Natural killer cell (primary cell): ENCODE results near the gene C1orf159. TPM values are rescaled to one million over a fixed set of nuclear protein-coding genes. Genes with fewer than 3 reads are reported as not detected.

ENCODE experiments used
- ATAC-seq, 3 donors: fragments of 150-1000 bp in 2 of 3; fragments of 200-7000 bp in 1 of 3; cut with Tn5 transposase; 1 replicate in 1 of 3; 2 replicates in 2 of 3; pipeline ENCODE4 v1.10.0; 2021; ENCODE audit warnings: mild to moderate bottlenecking in 2 of 3, moderate library complexity in 2 of 3
- DNase-seq, 2 donors: peaks; one replicate each; pipeline versions ENCODE4 v3.0.0 to v3.0.0-alpha.2; 2013 to 2021; ENCODE audit warnings: mixed read lengths in 1 of 2
- H3K27ac ChIP-seq: one replicate; pipeline ENCODE4 v1.5.1; 2013; ENCODE audit warnings: mild to moderate bottlenecking, low read length
- H3K27me3 ChIP-seq: one replicate; pipeline ENCODE4 v1.6.1; 2013; ENCODE audit warnings: low read length; ENCODE audit not compliant: control insufficient read depth, insufficient read depth
- H3K36me3 ChIP-seq: one replicate; pipeline ENCODE4 v1.6.1; 2013; ENCODE audit warnings: low read length; ENCODE audit not compliant: control insufficient read depth, insufficient read depth
- H3K4me1 ChIP-seq: one replicate; pipeline ENCODE4 v1.6.1; 2013; ENCODE audit warnings: low read length; ENCODE audit not compliant: control insufficient read depth, insufficient read depth
- H3K4me3 ChIP-seq: one replicate; pipeline ENCODE4 v1.5.1; 2013; ENCODE audit warnings: low read length
- H3K9me3 ChIP-seq: one replicate; pipeline ENCODE4 v1.6.1; 2013; ENCODE audit warnings: low read length; ENCODE audit not compliant: control insufficient read depth, insufficient read depth
- H3K27ac Mint-ChIP-seq, 2 donors: one replicate each; pipeline ENCODE4 v1.8.0; 2022; ENCODE audit warnings: mild to moderate bottlenecking in 2 of 2, mixed read lengths in 2 of 2, moderate library complexity in 1 of 2
- H3K27me3 Mint-ChIP-seq, 2 donors: one replicate each; pipeline ENCODE4 v1.8.0; 2022; ENCODE audit warnings: low read depth in 2 of 2, mixed read lengths in 2 of 2
- H3K36me3 Mint-ChIP-seq: one replicate; pipeline ENCODE4 v1.8.0; 2022; ENCODE audit warnings: mixed read lengths
- H3K4me1 Mint-ChIP-seq, 2 donors: one replicate each; pipeline ENCODE4 v1.8.0; 2022; ENCODE audit warnings: mixed read lengths in 2 of 2
- H3K4me3 Mint-ChIP-seq: one replicate; pipeline ENCODE4 v1.8.0; 2022; ENCODE audit warnings: mild to moderate bottlenecking, moderate library complexity, mixed read lengths
- H3K9me3 Mint-ChIP-seq, 2 donors: one replicate each; pipeline ENCODE4 v1.8.0; 2022; ENCODE audit warnings: mixed read lengths in 2 of 2
- WGBS: methylation state at CpG from one replicate; pipeline ENCODE4 v1.1.7; 2013; ENCODE audit warnings: missing lambda C conversion rate; ENCODE audit not compliant: insufficient coverage; 5-methylcytosine and 5-hydroxymethylcytosine counted together
- intact Hi-C: fragments of 100-400 bp; cut with micrococcal nuclease; formaldehyde crosslinking; loops from one replicate; pipeline ENCODE4 v1.14.2; 2022
- total RNA-seq, 4 donors: library from RNA; stranded (reverse); fragments of 120-200 nt in 1 of 4; gene quantifications; one replicate each; pipeline versions ENCODE4 v1.2.3 to v1.2.4, GENCODE V29; 2013 to 2022
- TF ChIP-seq, protein P1 (sequence below): fragments of 200-600 bp; IDR thresholded peaks from one replicate; pipeline ENCODE4 v1.8.0; 2022; ENCODE audit warnings: antibody characterized with exemption

Gene C1orf159
- total RNA-seq, 3 donors from 2014 or later (not counting 1 experiment from before 2014, with no cell fraction given): 19.6 to 25.1 (median 21.5) TPM

DNA sequence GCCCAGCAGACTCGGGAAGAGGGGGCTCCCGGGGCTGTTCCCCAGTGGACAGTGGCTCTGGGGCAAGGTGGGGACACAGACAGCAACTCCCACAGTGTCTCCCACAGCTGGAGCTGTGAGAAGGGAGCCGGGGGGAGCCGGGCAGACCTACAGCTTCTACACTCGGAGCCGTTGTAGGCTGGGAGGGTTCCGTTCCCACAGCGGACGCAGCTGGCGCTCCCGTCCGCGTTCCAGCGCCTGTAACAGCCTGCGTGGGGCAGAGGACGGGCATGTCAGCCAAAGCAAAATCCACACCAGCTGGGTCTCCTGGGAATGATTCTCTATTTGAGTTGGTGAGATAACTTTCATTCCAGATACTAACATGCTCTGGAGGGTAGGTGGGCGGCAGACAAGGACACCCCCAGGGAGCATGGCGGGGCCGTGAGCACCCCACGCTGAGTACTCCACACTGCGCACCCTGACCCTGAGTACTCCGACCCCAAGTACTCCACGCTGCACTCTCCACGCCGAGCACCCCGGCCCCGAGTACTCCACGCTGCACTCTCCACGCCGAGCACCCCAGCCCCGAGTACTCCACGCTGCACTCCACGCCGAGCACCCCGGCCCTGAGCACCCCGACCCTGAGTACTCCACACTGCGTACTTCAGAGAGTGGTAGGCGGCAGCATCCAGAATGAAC is 28.4 kb downstream of the C1orf159 start:
- no peaks in the 10 kb centered on the region for H3K4me1 ChIP-seq
- Mint-ChIP-seq H3K36me3 (no peaks in the 10 kb centered on the region), H3K27ac (no peak overlapping the region), H3K4me1 (no peaks in the 10 kb centered on the region), H3K9me3 (no peaks in the 10 kb centered on the region), H3K27me3 (no peaks in the 10 kb centered on the region), H3K4me3 (no peak overlapping the region)
- no peaks in the 10 kb centered on the region for H3K36me3 ChIP-seq
- H3K27ac ChIP-seq: no peak overlapping the region
- H3K27me3 ChIP-seq: no peaks in the 10 kb centered on the region
- intact Hi-C loops: no loop called here
- no peak overlapping the region for H3K4me3 ChIP-seq
- TF ChIP-seq, protein P1, sequence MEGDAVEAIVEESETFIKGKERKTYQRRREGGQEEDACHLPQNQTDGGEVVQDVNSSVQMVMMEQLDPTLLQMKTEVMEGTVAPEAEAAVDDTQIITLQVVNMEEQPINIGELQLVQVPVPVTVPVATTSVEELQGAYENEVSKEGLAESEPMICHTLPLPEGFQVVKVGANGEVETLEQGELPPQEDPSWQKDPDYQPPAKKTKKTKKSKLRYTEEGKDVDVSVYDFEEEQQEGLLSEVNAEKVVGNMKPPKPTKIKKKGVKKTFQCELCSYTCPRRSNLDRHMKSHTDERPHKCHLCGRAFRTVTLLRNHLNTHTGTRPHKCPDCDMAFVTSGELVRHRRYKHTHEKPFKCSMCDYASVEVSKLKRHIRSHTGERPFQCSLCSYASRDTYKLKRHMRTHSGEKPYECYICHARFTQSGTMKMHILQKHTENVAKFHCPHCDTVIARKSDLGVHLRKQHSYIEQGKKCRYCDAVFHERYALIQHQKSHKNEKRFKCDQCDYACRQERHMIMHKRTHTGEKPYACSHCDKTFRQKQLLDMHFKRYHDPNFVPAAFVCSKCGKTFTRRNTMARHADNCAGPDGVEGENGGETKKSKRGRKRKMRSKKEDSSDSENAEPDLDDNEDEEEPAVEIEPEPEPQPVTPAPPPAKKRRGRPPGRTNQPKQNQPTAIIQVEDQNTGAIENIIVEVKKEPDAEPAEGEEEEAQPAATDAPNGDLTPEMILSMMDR: no peak
- WGBS: 96% methylated on average over 38 of the region's 38 CpGs
- H3K9me3 ChIP-seq: no peaks in the 10 kb centered on the region
- DNase-seq: no peak
- no peak for ATAC-seq

DNA sequence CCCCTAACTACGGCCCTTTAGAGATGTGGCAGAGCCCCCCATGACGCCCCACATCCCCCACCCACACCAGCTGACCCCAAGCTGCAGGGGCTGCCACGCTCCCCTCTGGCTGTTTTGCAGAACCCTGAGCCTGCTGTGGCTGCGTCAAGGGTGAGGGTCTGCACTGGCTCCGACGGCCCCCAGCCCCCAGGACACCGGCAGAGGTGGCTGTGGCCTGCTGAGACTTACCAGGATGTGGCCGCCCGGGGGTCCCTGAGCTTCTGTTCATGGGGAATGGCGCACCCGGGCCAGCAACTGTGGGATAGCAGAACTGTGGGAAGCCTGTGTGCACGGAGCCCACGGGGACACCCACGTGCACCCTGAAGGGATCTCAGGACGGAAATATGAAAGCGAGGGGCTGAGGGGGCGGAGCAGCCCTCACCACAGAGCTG is 29.0 kb downstream of the C1orf159 start:
- Mint-ChIP-seq H3K27me3 (no peaks in the 10 kb centered on the region), H3K36me3 (no peaks in the 10 kb centered on the region), H3K4me3 (no peak overlapping the region), H3K27ac (no peak overlapping the region), H3K4me1 (no peaks in the 10 kb centered on the region), H3K9me3 (no peaks in the 10 kb centered on the region)
- intact Hi-C loops: no loop called here
- DNase-seq (no peak), ATAC-seq (no peak)
- H3K4me3 ChIP-seq: no peak overlapping the region
- H3K9me3 ChIP-seq: no peaks in the 10 kb centered on the region
- no peaks in the 10 kb centered on the region for H3K27me3 ChIP-seq
- TF ChIP-seq, protein P1: no peak
- no peak overlapping the region for H3K27ac ChIP-seq
- no peaks in the 10 kb centered on the region for H3K4me1 ChIP-seq
- no peaks in the 10 kb centered on the region for H3K36me3 ChIP-seq
- WGBS: 92% methylated on average over 17 of the region's 17 CpGs

DNA sequence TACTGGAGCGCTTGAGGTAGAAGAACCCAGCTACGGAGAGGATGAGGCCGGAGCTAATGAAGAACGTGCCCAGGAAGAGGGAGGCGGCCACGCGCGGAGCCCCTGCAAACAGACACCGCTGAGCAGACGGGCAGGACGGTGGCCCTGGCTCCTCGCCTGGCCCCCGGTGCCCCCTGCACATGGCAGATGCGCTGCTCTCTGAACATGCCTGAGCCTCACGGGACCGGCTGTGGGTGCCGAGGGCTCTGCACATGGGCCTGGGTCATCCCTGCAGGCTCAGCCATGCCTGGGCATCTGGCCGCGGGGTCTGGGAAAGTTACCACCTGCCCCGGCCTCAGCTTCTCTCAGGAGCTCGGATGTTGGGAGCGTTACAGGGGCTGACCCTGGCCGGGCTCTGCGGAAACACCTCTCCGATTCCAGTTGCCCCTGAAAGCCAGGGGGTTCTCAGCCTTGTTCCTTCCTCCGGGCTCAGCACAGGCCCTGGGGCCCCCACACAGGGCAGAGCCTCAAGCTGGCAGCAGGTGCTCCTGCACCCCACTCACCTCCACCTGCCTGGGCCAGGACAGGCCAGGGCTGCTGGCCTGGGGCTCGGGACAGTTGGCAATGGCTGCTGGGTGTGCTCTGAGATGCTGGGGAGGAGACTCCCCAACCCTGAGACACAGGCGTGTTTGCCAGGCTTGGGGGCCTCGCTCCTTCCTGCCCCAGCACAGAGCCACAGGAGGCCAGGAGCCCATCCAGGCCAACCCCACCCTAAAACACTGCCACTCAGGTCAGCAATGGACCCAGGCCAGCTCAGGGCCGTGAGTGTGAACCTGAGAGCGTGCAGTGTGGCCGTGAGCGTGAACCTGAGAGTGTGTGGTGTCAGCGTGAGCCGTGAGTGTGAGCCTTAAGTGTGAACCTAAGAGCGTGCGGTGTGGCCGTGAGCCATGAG is 29.7 kb downstream of the C1orf159 start:
- H3K27ac ChIP-seq: no peak overlapping the region
- Mint-ChIP-seq H3K4me3 (no peak overlapping the region), H3K9me3 (no peaks in the 10 kb centered on the region), H3K4me1 (no peaks in the 10 kb centered on the region), H3K36me3 (no peaks in the 10 kb centered on the region), H3K27ac (no peak overlapping the region), H3K27me3 (no peaks in the 10 kb centered on the region)
- no peaks in the 10 kb centered on the region for H3K36me3 ChIP-seq
- H3K27me3 ChIP-seq: no peaks in the 10 kb centered on the region
- TF ChIP-seq, protein P1: no peak
- no peaks in the 10 kb centered on the region for H3K9me3 ChIP-seq
- intact Hi-C loops: no loop called here
- ATAC-seq (no peak), DNase-seq (no peak)
- no peaks in the 10 kb centered on the region for H3K4me1 ChIP-seq
- no peak overlapping the region for H3K4me3 ChIP-seq
- WGBS: 91% methylated on average over 38 of the region's 38 CpGs
